Neural progenitor cell (in vitro differentiated cells): Measurements from ENCODE around the gene CDCA4. TPM values are rescaled to one million over a fixed set of nuclear protein-coding genes. Genes with fewer than 3 reads are reported as not detected.

Source experiments
- DNase-seq: peaks from one replicate; pipeline ENCODE4 v3.0.0-alpha.2; 2016; ENCODE audit warnings: low spot score
- H2AFZ ChIP-seq: fragments of 200-600 bp; sonication (generic); replicated peaks from 2 replicates; pipeline ENCODE4 v1.6.1; 2016; ENCODE audit warnings: antibody characterized with exemption
- H3F3A ChIP-seq: fragments of 200-600 bp; sonication (generic); 2 replicates; pipeline ENCODE4 v1.6.1; 2016; ENCODE audit warnings: antibody characterized with exemption, low read depth
- H3K27ac ChIP-seq: fragments of 200-600 bp; sonication (generic); 2 replicates; pipeline ENCODE4 v1.5.1; 2016; ENCODE audit warnings: mild to moderate bottlenecking
- H3K27me3 ChIP-seq: fragments of 200-600 bp; sonication (generic); 2 replicates; pipeline ENCODE4 v1.6.1; 2016; ENCODE audit warnings: mild to moderate bottlenecking, moderate library complexity
- H3K36me3 ChIP-seq: fragments of 200-600 bp; sonication (generic); 2 replicates; pipeline ENCODE4 v1.5.1; 2016
- H3K4me1 ChIP-seq: fragments of 200-600 bp; sonication (generic); 2 replicates; pipeline ENCODE4 v1.6.1; 2016; ENCODE audit warnings: mixed run types
- H3K4me2 ChIP-seq: fragments of 200-600 bp; sonication (generic); 2 replicates; pipeline ENCODE4 v1.6.1; 2016
- H3K4me3 ChIP-seq: fragments of 200-600 bp; sonication (generic); 2 replicates; pipeline ENCODE4 v1.5.1; 2016
- H3K79me2 ChIP-seq: fragments of 200-600 bp; sonication (generic); 2 replicates; pipeline ENCODE4 v1.6.1; 2016; ENCODE audit warnings: low read depth
- H3K9ac ChIP-seq: fragments of 200-600 bp; sonication (generic); 2 replicates; pipeline ENCODE4 v1.6.1; 2016
- H3K9me3 ChIP-seq: fragments of 200-600 bp; sonication (generic); 2 replicates; pipeline ENCODE4 v1.5.1; 2016; ENCODE audit warnings: low read depth
- H4K20me1 ChIP-seq: fragments of 200-600 bp; sonication (generic); 2 replicates; pipeline ENCODE4 v1.6.1; 2016; ENCODE audit warnings: low read depth
- H3K27ac Mint-ChIP-seq: 3 replicates; pipeline ENCODE4 v1.8.0; 2021; ENCODE audit warnings: mixed read lengths
- H3K27me3 Mint-ChIP-seq: 2 replicates; pipeline ENCODE4 v1.8.0; 2022; ENCODE audit warnings: low read depth, mild to moderate bottlenecking, inconsistent platforms, moderate library complexity, mixed read lengths; ENCODE audit not compliant: insufficient read depth
- H3K36me3 Mint-ChIP-seq: 3 replicates; pipeline ENCODE4 v1.8.0; 2021; ENCODE audit warnings: mixed read lengths
- H3K4me1 Mint-ChIP-seq: 3 replicates; pipeline ENCODE4 v1.8.0; 2021; ENCODE audit warnings: mixed read lengths
- H3K4me3 Mint-ChIP-seq: 3 replicates; pipeline ENCODE4 v1.8.0; 2021; ENCODE audit warnings: mild to moderate bottlenecking, moderate library complexity, mixed read lengths
- H3K9me3 Mint-ChIP-seq: 3 replicates; pipeline ENCODE4 v1.8.0; 2020; ENCODE audit warnings: mixed read lengths
- CTCF ChIP-seq: fragments of 200-600 bp; sonication (generic); IDR thresholded peaks from 2 replicates; pipeline ENCODE4 v1.5.1; 2017; ENCODE audit warnings: antibody characterized with exemption, mild to moderate bottlenecking
- EZH2 ChIP-seq: fragments of 200-600 bp; sonication (generic); IDR thresholded peaks from 2 replicates; pipeline ENCODE4 v1.6.1; 2017; ENCODE audit warnings: antibody characterized with exemption, mild to moderate bottlenecking, moderate library complexity
- EZH2phosphoT487 ChIP-seq: fragments of 200-600 bp; sonication (generic); IDR thresholded peaks from 2 replicates; pipeline ENCODE4 v1.6.1; 2017; ENCODE audit warnings: antibody characterized with exemption
- total RNA-seq: library from RNA; depleted of rRNA; stranded (reverse); fragments of >200 nt; gene quantifications from 2 replicates; pipeline ENCODE4 v1.2.3, GENCODE V29; 2015; ENCODE audit warnings: low replicate concordance

The CDCA4 gene
- total RNA-seq, 1 donor from 2014 or later, result 56.6 TPM

- H3K4me2 ChIP-seq, result no peak overlapping the region
- no peaks in the 10 kb centered on the region for H3F3A ChIP-seq
- H3K27ac Mint-ChIP-seq, result no peak overlapping the region
- H2AFZ ChIP-seq, result no peak overlapping the region
- H3K36me3 ChIP-seq, result no peaks in the 10 kb centered on the region
- no peak for TF ChIP-seq CTCF
- TF ChIP-seq EZH2, result no peak
- TF ChIP-seq EZH2phosphoT487, result no peak
- H3K4me3 ChIP-seq, result no peak overlapping the region
- H3K4me3 Mint-ChIP-seq, result no peak overlapping the region
- H3K4me1 ChIP-seq, result no peaks in the 10 kb centered on the region
- H3K27me3 ChIP-seq, result peaks cover 15% of the 10 kb centered on the region
- peaks cover 13% of the 10 kb centered on the region for H3K4me1 Mint-ChIP-seq
- H3K9me3 ChIP-seq, result no peaks in the 10 kb centered on the region
- no peaks in the 10 kb centered on the region for H3K36me3 Mint-ChIP-seq
- no peak overlapping the region for H3K27ac ChIP-seq
- peaks cover 11% of the 10 kb centered on the region for H3K27me3 Mint-ChIP-seq
- H3K9me3 Mint-ChIP-seq, result peaks cover 3% of the 10 kb centered on the region
- H3K79me2 ChIP-seq, result no peaks in the 10 kb centered on the region
- no peak for DNase-seq
- H3K9ac ChIP-seq, result no peak overlapping the region
- no peaks in the 10 kb centered on the region for H4K20me1 ChIP-seq
These were observed 26.0 kb upstream of the CDCA4 start for GRCh38 chr14:105046891-105047282.

- Mint-ChIP-seq H3K4me1 (peaks cover 14% of the 10 kb centered on the region), H3K4me3 (peak overlapping the region; percentile 58), H3K9me3 (peaks cover 3% of the 10 kb centered on the region), H3K36me3 (no peaks in the 10 kb centered on the region), H3K27ac (no peak overlapping the region), H3K27me3 (peaks cover 5% of the 10 kb centered on the region)
- Histone ChIP-seq H4K20me1 (no peaks in the 10 kb centered on the region), H2AFZ (no peak overlapping the region), H3K9me3 (no peaks in the 10 kb centered on the region), H3K27ac (no peak overlapping the region), H3K27me3 (peaks cover 15% of the 10 kb centered on the region), H3K4me1 (no peaks in the 10 kb centered on the region), H3K36me3 (no peaks in the 10 kb centered on the region), H3K4me3 (no peak overlapping the region), H3K9ac (no peak overlapping the region), H3F3A (no peaks in the 10 kb centered on the region), H3K79me2 (no peaks in the 10 kb centered on the region), H3K4me2 (peak overlapping the region; percentile 28)
- peak; percentile 94 for DNase-seq
- TF ChIP-seq EZH2 (peak; percentile 56), EZH2phosphoT487 (no peak), CTCF (peak; percentile 100)
These were observed 24.9 kb upstream of the CDCA4 start for GRCh38 chr14:105045710-105046326.

- Histone ChIP-seq H2AFZ (no peak overlapping the region), H3K27me3 (peaks cover 15% of the 10 kb centered on the region), H3F3A (peaks cover 3% of the 10 kb centered on the region), H3K4me3 (no peak overlapping the region), H3K4me2 (no peak overlapping the region), H3K79me2 (no peaks in the 10 kb centered on the region), H3K36me3 (no peaks in the 10 kb centered on the region), H3K9me3 (no peaks in the 10 kb centered on the region), H3K9ac (no peak overlapping the region), H4K20me1 (no peaks in the 10 kb centered on the region), H3K27ac (no peak overlapping the region), H3K4me1 (peaks cover 4% of the 10 kb centered on the region)
- Mint-ChIP-seq H3K9me3 (peaks cover 3% of the 10 kb centered on the region), H3K4me1 (peaks cover 21% of the 10 kb centered on the region), H3K27ac (peak overlapping the region; percentile 70), H3K36me3 (no peaks in the 10 kb centered on the region), H3K4me3 (no peak overlapping the region), H3K27me3 (peaks cover 1% of the 10 kb centered on the region)
- no peak for TF ChIP-seq EZH2
- TF ChIP-seq CTCF, result no peak
- no peak for TF ChIP-seq EZH2phosphoT487
- DNase-seq, result no peak
These were observed 22.8 kb upstream of the CDCA4 start for GRCh38 chr14:105043641-105044040.
